Testis (tissue), 3 donors: Measurements from ENCODE around the gene EPB41. TPM values are rescaled to one million over a fixed set of nuclear protein-coding genes. Genes with fewer than 3 reads are reported as not detected.

Experiments used
- DNase-seq: peaks from one replicate; pipeline ENCODE4 v3.0.0-alpha.2; 2019
- H3K27ac ChIP-seq, 2 donors: fragments of 200-600 bp; sonication (generic); one replicate each; pipeline ENCODE4 v1.5.1; 2019
- H3K27me3 ChIP-seq: fragments of 200-600 bp; sonication (generic); one replicate; pipeline ENCODE4 v1.5.1; 2019
- H3K36me3 ChIP-seq: fragments of 200-600 bp; sonication (generic); one replicate; pipeline ENCODE4 v1.5.1; 2017; ENCODE audit warnings: low read depth; ENCODE audit errors: missing control alignments
- H3K4me1 ChIP-seq: fragments of 200-600 bp; sonication (generic); one replicate; pipeline ENCODE4 v1.5.1; 2019
- H3K4me3 ChIP-seq, 2 donors: fragments of 200-600 bp; sonication (generic); one replicate each; pipeline ENCODE4 v1.5.1; 2017 to 2019
- H3K9me3 ChIP-seq: fragments of 200-600 bp; sonication (generic); one replicate; pipeline ENCODE4 v1.5.1; 2017
- CTCF ChIP-seq, 3 experiments: fragments of 450-650 bp in 2 of 3; fragments of 200-600 bp in 1 of 3; sonication (generic) in 1 of 3; IDR thresholded peaks; one replicate each; pipeline ENCODE4 v1.5.1; 2016 to 2019; ENCODE audit warnings: antibody characterized with exemption in 3 of 3, mild to moderate bottlenecking in 2 of 3, moderate library complexity in 1 of 3
- POLR2A ChIP-seq: fragments of 450-650 bp; IDR thresholded peaks from one replicate; pipeline ENCODE4 v1.6.1; 2017; ENCODE audit warnings: antibody characterized with exemption, mild to moderate bottlenecking, moderate library complexity
- WGBS, 2 donors: methylation state at CpG; one replicate each; pipeline ENCODE4 v1.1.5; 2018; 5-methylcytosine and 5-hydroxymethylcytosine counted together
- intact Hi-C: fragments of 100-400 bp; cut with DNase I; formaldehyde crosslinking; loops from one replicate; pipeline ENCODE4 v1.15.1; 2023; ENCODE audit warnings: low total_unique reads
- polyA plus RNA-seq: library from polyadenylated mRNA; stranded (reverse); fragments of 350-450 nt; fragmentation: Illumina TruSeq; extraction: RNeasy Lipid Tissue Mini Kit (QIAGEN cat#74804); gene quantifications from one replicate; pipeline ENCODE4 v1.2.3, GENCODE V29; 2014; ENCODE audit warnings: low read depth, low replicate concordance; ENCODE audit not compliant: insufficient read depth
- total RNA-seq, 2 donors: library from RNA; depleted of rRNA; stranded (reverse); fragments of >200 nt; gene quantifications; one replicate each; pipeline ENCODE4 v1.2.3, GENCODE V29; 2016

The EPB41 gene
- total and polyA plus RNA-seq, 3 donors from 2014 or later: 23.5 to 66.5 (median 46.6) TPM

GRCh38 chr1:29122682-29123052 lies 208.3 kb downstream of the EPB41 start:
- Histone ChIP-seq H3K27me3 (no peaks in the 10 kb centered on the region), H3K4me1 (peaks cover 17% of the 10 kb centered on the region), H3K36me3 (no peaks in the 10 kb centered on the region), H3K9me3 (no peaks in the 10 kb centered on the region), H3K4me3 (peak overlapping the region; percentile 56 to 80), H3K27ac (peak overlapping the region; percentile 96 to 98)
- 0 to 1% methylated on average over 3 to 30 of the region's 34 CpGs for WGBS, 2 donors
- TF ChIP-seq POLR2A (no peak), CTCF (IDR thresholded peaks at IDR 0.05) (no peak)
- peak; percentile 39 for DNase-seq
- intact Hi-C loops: loop anchor here (5.0 kb wide), 1 partner anchor 60 kb away; the partner anchor contains the start of gene SRSF4

- WGBS, 2 donors: 0 to 2% methylated on average over 2 to 70 of the region's 70 CpGs
- Histone ChIP-seq H3K27me3 (no peaks in the 10 kb centered on the region), H3K4me1 (peaks cover 15% of the 10 kb centered on the region), H3K36me3 (no peaks in the 10 kb centered on the region), H3K27ac (peak overlapping the region; percentile 96 to 98), H3K4me3 (peak overlapping the region; percentile 56 to 80), H3K9me3 (no peaks in the 10 kb centered on the region)
- intact Hi-C loops: loop anchor here (5.0 kb wide), 1 partner anchor 59 kb away; the partner anchor contains the start of gene SRSF4
- peak; percentile 37 for DNase-seq
- TF ChIP-seq POLR2A (no peak), CTCF (IDR thresholded peaks at IDR 0.05) (no peak)
These were observed 208.9 kb downstream of the EPB41 start for GRCh38 chr1:29123053-29123886.

- Histone ChIP-seq H3K4me3 (peak within 1 kb of the TSS; percentile 56 to 80), H3K27ac (peak within 1 kb of the TSS; percentile 96 to 98), H3K36me3 (no peaks in the 10 kb centered on the region), H3K27me3 (no peaks in the 10 kb centered on the region), H3K9me3 (no peaks in the 10 kb centered on the region), H3K4me1 (peaks cover 15% of the 10 kb centered on the region)
- DNase-seq: peak; percentile 54
- intact Hi-C loops: loop anchor here (5.0 kb wide), 1 partner anchor 58 kb away; the partner anchor contains the start of gene SRSF4
- WGBS, 2 donors: 0 to 1% methylated on average over 4 to 39 of the region's 46 CpGs
- TF ChIP-seq POLR2A (no peak), CTCF (IDR thresholded peaks at IDR 0.05) (no peak)
These were observed 209.6 kb downstream of the EPB41 start, which contains the start of gene TMEM200B for GRCh38 chr1:29123887-29124365. Gene TMEM200B (minus strand): TSS chr1:29123903. CDS start chr1:29121828, 2,075 bp downstream.

GRCh38 chr1:29124366-29125236 lies 210.2 kb downstream of the EPB41 start:
- peak; percentile 88 for DNase-seq
- Histone ChIP-seq H3K36me3 (no peaks in the 10 kb centered on the region), H3K27ac (peak overlapping the region; percentile 96 to 98), H3K27me3 (no peaks in the 10 kb centered on the region), H3K4me3 (peak overlapping the region; percentile 56 to 80), H3K4me1 (peaks cover 15% of the 10 kb centered on the region), H3K9me3 (no peaks in the 10 kb centered on the region)
- WGBS, 2 donors: 1% methylated on average over 26 to 60 of the region's 85 CpGs
- TF ChIP-seq POLR2A: peak; percentile 65
- peak; percentile 79 to 97 (median 96) for TF ChIP-seq CTCF (IDR thresholded peaks at IDR 0.05)
- intact Hi-C loops: loop anchor here (5.0 kb wide), 1 partner anchor 58 kb away; the partner anchor contains the start of gene SRSF4
